GM21529 (cell line): ENCODE data around the gene CD72.
"Not testable (repeated sequence)": the region's sequence is repeated elsewhere in the genome, so short reads cannot be mapped to it uniquely, and the experiment has no call there.

ENCODE experiments used
- ATAC-seq: cut with Tn5 transposase; IDR thresholded peaks from one replicate; pipeline ENCODE4 v1.9.1; 2021; ENCODE audit not compliant: unreplicated experiment

Gene CD72

GRCh38 chr9:35598866-35599590 lies 19.2 kb downstream of the CD72 start:
- no peak for ATAC-seq

GRCh38 chr9:35596907-35597306 lies 21.3 kb downstream of the CD72 start:
- not testable (repeated sequence) for ATAC-seq

GRCh38 chr9:35594471-35594870 lies 23.7 kb downstream of the CD72 start:
- no peak for ATAC-seq

- ATAC-seq: no peak
Measured at GRCh38 chr9:35593581-35593980, 24.6 kb downstream of the CD72 start.

- ATAC-seq: not testable (repeated sequence)
Measured at GRCh38 chr9:35588506-35588905, 29.7 kb downstream of the CD72 start.

- ATAC-seq: not testable (repeated sequence)
Measured at GRCh38 chr9:35584681-35585080, 33.5 kb downstream of the CD72 start.

- ATAC-seq: not testable (repeated sequence)
Measured at GRCh38 chr9:35583521-35583920, 34.7 kb downstream of the CD72 start.

GRCh38 chr9:35579659-35580227 lies 38.5 kb downstream of the CD72 start:
- ATAC-seq: not testable (repeated sequence)

- no peak for ATAC-seq
Measured at GRCh38 chr9:35579130-35579529, 39.1 kb downstream of the CD72 start.

GRCh38 chr9:35577486-35577885 lies 40.7 kb downstream of the CD72 start:
- no peak for ATAC-seq

GRCh38 chr9:35575478-35575877 lies 42.7 kb downstream of the CD72 start:
- ATAC-seq: no peak

GRCh38 chr9:35574578-35575122 lies 43.6 kb downstream of the CD72 start:
- ATAC-seq: no peak

- ATAC-seq: no peak
Measured at GRCh38 chr9:35570709-35571504, 47.3 kb downstream of the CD72 start.

- ATAC-seq: peak; percentile 65
Measured at GRCh38 chr9:35569206-35569605, 49.0 kb downstream of the CD72 start.

GRCh38 chr9:35568196-35568595 lies 50.0 kb downstream of the CD72 start:
- ATAC-seq: no peak

GRCh38 chr9:35566417-35566816 lies 51.8 kb downstream of the CD72 start:
- ATAC-seq: no peak

- ATAC-seq: no peak
Measured at GRCh38 chr9:35564658-35565061, 53.6 kb downstream of the CD72 start.

GRCh38 chr9:35563791-35564197 lies 54.4 kb downstream of the CD72 start:
- ATAC-seq: no peak

- no peak for ATAC-seq
Measured at GRCh38 chr9:35562895-35563780, 55.1 kb downstream of the CD72 start.

GRCh38 chr9:35561468-35562261 lies 56.5 kb downstream of the CD72 start:
- ATAC-seq: no peak
